Heart left ventricle (tissue), 13 donors: ENCODE results near the gene CDK2AP2.

Experiments used
- CTCF ChIP-seq, 12 donors: fragments of 200-600 bp; sonication (generic) in 4 of 12; IDR thresholded peaks; one replicate each; pipeline versions ENCODE4 v1.5.0 to v1.8.0; 2018 to 2022; ENCODE audit warnings: antibody characterized with exemption in 12 of 12, mild to moderate bottlenecking in 5 of 12
- POLR2A ChIP-seq, 2 donors: fragments of 450-650 bp; IDR thresholded peaks; one replicate each; pipeline ENCODE4 v1.6.1; 2017; ENCODE audit warnings: antibody characterized with exemption in 2 of 2, mild to moderate bottlenecking in 2 of 2, moderate library complexity in 2 of 2
- donor health status: ischemic (EF 13 %, LVEDD 7.1; RV severe dilation, severe dysfunction).
- donor health status: DM: no; HTN: yes; CAD: no.
- donor health status: DM: no; HTN: no; CAD: no.
- donor health status: ischemic (EF 25% LVEDD 6.9; RV normal size, moderate dysfunction).
- donor health status: ischemic (EF 25% LVEDD 5.7; RV mildly dilated, moderate dysfunction).
- donor health status: ischemic (EF 35%, LVEDD 5.7; RV mildly dilated, moderate dysfunction).
- donor health status: nonischemic (EF 11% LVEDD 7.7; RV severe dilation, severe dysfunction).
- donor health status: DM: yes; HTN: yes; CAD: no.
- donor health status: PGD.
- donor health status: ischemic (EF 29% LVEDD 5.4; RV normal size, mild dysfunction).
- donor health status: nonischemic (EF 23%, LVEDD 6.1; RV moderate dilation, normal function).

DNA sequence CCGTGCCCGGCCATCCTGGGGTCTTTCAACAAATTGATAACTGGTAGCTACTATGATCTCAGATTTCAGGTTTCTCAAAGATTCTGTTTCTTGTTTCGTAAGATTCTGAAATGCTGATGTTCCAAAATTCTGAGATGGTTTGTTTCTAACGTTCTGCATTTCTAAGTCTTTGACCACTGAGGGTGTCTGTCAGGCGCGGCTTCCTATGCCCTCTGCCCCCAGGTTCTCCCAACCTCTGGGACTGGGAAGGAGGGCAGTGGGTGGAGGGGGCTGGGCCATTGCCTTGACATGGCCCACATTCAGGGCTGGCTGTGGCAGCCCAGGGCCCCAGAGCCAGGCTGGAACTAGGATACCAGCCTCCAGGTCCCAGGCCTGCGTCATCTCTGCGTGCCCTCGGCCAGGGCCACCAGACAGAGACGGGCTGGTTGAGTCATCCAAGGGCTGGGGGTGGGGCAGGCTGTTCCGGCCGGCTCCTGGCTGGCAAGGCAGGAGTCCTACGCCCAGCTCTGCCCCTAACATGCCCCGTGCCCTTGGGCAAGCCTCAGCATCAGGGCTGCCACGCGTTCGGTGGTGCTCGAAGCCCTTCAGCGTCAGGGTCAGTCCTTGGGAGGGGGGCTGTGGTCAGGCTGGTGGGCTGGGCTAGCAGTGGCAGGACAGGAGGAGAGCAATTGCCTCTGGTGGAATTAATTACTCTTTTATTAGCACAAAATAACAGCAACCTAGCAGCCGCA, 44.1 kb downstream of the CDK2AP2 start:
- TF ChIP-seq CTCF (IDR thresholded peaks at IDR 0.05) (no peak), POLR2A (IDR thresholded peaks at IDR 0.05) (no peak)
